ENCODE results near the gene PRXL2B. TPM values are rescaled to one million over a fixed set of nuclear protein-coding genes. Genes with fewer than 3 reads are reported as not detected.
A peak's percentile ranks its signal among the peaks of the same experiment; 100 is the strongest.

The PRXL2B gene
- total RNA-seq, 1 experiment from 2014 or later = 40.7 TPM

- Histone ChIP-seq H2BK15ac (ENCODE audit: low read depth, low read length) (no peak overlapping the region), H3K4ac (ENCODE audit: low read depth, low read length) (no peak overlapping the region), H3K9ac (ENCODE audit: extremely low read depth, insufficient read length, low read length) (no peak overlapping the region), H4K91ac (ENCODE audit: insufficient read length, low read depth, low read length) (no peak overlapping the region), H2AFZ (ENCODE audit: low read length) (no peak overlapping the region), H4K8ac (replicated peaks; ENCODE audit: insufficient read length, low read depth, low read length) (no peak overlapping the region), H4K20me1 (ENCODE audit: control insufficient read depth, insufficient read depth, insufficient read length) (no peaks in the 10 kb centered on the region), H3K23ac (ENCODE audit: insufficient read length, low read depth, low read length) (no peak overlapping the region), H3K18ac (ENCODE audit: insufficient read length, low read depth, low read length) (no peak overlapping the region), H2BK20ac (ENCODE audit: low read depth, low read length, poor library complexity, severe bottlenecking) (no peak overlapping the region), H3K9me3 (ENCODE audit: control insufficient read depth, low read depth, low read length) (no peaks in the 10 kb centered on the region), H3K79me1 (ENCODE audit: insufficient read depth, low read depth, low read length, poor library complexity, severe bottlenecking) (no peaks in the 10 kb centered on the region), H2BK5ac (ENCODE audit: insufficient read length, low read length) (no peak overlapping the region), H3K27ac (ENCODE audit: insufficient read length, low read depth, low read length) (no peak overlapping the region), H2BK120ac (ENCODE audit: low read depth, low read length, poor library complexity, severe bottlenecking) (no peak overlapping the region), H2AK5ac (ENCODE audit: insufficient read length, low read length) (no peak overlapping the region), H4K5ac (ENCODE audit: insufficient read length, low read depth, low read length) (no peak overlapping the region), H3K4me2 (ENCODE audit: insufficient read depth, insufficient read length, low read length) (no peak overlapping the region), H3K27me3 (ENCODE audit: insufficient read depth, low read length) (no peaks in the 10 kb centered on the region), H3K4me1 (ENCODE audit: insufficient read depth, low read length) (no peaks in the 10 kb centered on the region), H3K23me2 (ENCODE audit: insufficient read length, low read depth, low read length, poor library complexity, severe bottlenecking) (no peaks in the 10 kb centered on the region), H3K79me2 (ENCODE audit: insufficient read depth, low read length) (no peaks in the 10 kb centered on the region), H3T11ph (ENCODE audit: low read length) (no peak overlapping the region), H3K14ac (ENCODE audit: insufficient read depth, low read length) (no peak overlapping the region), H3K56ac (ENCODE audit: insufficient read length, low read depth, low read length) (no peak overlapping the region), H2BK12ac (ENCODE audit: insufficient read length, low read depth, low read length) (no peak overlapping the region)
- Mint-ChIP-seq H3K36me3 (ENCODE audit: insufficient read depth in 1 of 3, low read depth in 3 of 3) (peaks cover 5 to 17% (median 8%) of the 10 kb centered on the region in 3 experiments), H3K27me3 (ENCODE audit: low read depth) (peaks cover 9% of the 10 kb centered on the region; the same call in 1 of the 2 replicates), H3K9me3 (peaks cover 6 to 20% of the 10 kb centered on the region in 2 experiments; a peak in 4 of 5 replicates), H3K4me3 (no peak overlapping the region), H3K4me1 (no peaks in the 10 kb centered on the region), H3K27ac (no peak overlapping the region)
- DNase-seq = peak; percentile 19
- WGBS (ENCODE audit: extremely low coverage, insufficient read length, low lambda C conversion rate) = no CpG with 5 or more reads among the region's 17 CpGs
- TF ChIP-seq CTCF (conservative IDR thresholded peaks at IDR 0.05) = no peak
Measured at GRCh38 chr1:2594641-2595131, 8.1 kb downstream of the PRXL2B start.
